HG02938 (cell line): ENCODE measurements around the gene DSCAML1.
"Not testable (repeated sequence)": the region's sequence is repeated elsewhere in the genome, so short reads cannot be mapped to it uniquely, and the experiment has no call there.

Experiments used
- ATAC-seq: cut with Tn5 transposase; IDR thresholded peaks from one replicate; pipeline ENCODE4 v1.9.1; 2021; ENCODE audit warnings: mild to moderate bottlenecking, moderate library complexity; ENCODE audit not compliant: unreplicated experiment

Gene DSCAML1

GRCh38 chr11:117766026-117766425, 31.0 kb downstream of the DSCAML1 start:
- ATAC-seq, result no peak

- no peak for ATAC-seq
Measured at GRCh38 chr11:117765068-117765467, 31.9 kb downstream of the DSCAML1 start.

DNA sequence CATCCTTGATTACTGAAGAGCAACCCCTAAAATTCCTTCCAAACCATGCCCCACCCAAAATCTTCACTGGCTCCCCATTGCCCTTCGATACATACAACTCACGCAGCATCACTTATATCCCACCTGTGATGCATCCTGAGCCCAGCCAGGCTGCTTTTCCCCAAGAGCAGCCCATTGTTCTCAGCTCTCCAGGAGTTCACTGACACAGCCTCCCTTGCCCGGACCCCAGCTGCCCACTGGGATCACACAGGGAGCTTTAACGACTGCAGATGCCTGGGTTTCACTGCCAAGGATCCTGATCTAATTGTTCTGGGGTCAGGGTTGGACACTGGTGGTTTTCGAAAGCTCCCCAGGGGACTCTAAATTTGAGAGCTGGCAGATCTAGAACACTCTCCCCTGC, 33.6 kb downstream of the DSCAML1 start:
- ATAC-seq, result not testable (repeated sequence)

GRCh38 chr11:117761993-117762392, 35.0 kb downstream of the DSCAML1 start:
- ATAC-seq, result no peak

- no peak for ATAC-seq
Measured at GRCh38 chr11:117759305-117759704, 37.7 kb downstream of the DSCAML1 start.

GRCh38 chr11:117754030-117754429, 43.0 kb downstream of the DSCAML1 start:
- ATAC-seq, result no peak

- no peak for ATAC-seq
Measured at GRCh38 chr11:117752721-117753237, 44.2 kb downstream of the DSCAML1 start.

- no peak for ATAC-seq
Measured at GRCh38 chr11:117752071-117752470, 44.9 kb downstream of the DSCAML1 start.

DNA sequence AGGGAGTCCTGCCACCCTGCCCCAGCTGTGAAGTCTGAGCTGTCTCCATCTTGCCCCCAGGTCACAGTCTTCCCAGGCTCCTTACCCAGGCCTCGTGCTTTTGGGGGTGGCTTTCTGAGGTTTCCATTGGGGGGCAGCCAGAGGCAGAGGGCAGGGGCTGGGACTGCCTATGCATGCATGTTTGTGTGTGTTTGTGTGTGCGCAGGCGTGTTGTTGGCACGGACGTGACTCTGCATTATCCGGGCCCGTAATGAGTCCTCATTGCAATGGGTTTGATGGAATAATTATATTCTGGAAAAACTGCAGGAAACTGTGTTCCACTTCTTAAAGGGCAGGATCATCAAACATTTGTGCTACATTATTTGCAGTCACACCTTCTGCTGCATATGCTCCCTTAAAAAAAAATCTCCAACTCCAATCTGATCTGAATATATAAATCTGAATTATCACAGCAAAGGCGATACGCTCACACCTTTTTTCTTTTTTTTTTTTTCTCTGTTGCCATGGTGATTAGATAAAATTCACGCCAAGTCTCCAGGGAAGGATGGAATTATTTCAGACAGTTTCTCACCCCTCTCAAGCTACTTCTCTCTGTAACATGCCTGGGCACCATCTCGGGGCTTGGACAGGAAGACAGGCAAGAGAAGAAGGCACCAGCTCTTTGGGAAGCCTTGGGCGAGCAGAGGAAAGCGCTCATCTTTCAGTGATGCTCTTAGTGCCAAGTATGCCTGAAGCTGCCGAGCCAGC, 45.9 kb downstream of the DSCAML1 start:
- ATAC-seq, result no peak

GRCh38 chr11:117750357-117750756, 46.7 kb downstream of the DSCAML1 start:
- ATAC-seq, result no peak

DNA sequence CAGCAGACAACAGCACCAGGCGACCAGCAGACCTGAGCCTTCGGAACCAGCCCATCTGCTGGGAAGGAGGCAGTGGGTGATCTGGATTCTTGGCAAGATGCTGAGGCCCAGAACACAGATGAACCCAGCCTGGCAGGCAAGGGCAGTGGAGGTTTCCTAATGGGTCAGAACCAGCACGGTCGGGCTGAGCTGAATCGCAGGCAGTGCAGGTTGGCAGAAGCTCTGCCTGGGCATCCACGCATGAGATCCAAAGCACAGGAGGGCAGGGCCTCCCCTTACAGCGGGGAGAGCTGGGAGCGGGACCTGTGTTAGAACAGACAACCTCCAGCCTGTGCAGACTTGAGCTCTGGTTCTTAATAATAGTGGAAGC, 47.5 kb downstream of the DSCAML1 start:
- ATAC-seq, result no peak

DNA sequence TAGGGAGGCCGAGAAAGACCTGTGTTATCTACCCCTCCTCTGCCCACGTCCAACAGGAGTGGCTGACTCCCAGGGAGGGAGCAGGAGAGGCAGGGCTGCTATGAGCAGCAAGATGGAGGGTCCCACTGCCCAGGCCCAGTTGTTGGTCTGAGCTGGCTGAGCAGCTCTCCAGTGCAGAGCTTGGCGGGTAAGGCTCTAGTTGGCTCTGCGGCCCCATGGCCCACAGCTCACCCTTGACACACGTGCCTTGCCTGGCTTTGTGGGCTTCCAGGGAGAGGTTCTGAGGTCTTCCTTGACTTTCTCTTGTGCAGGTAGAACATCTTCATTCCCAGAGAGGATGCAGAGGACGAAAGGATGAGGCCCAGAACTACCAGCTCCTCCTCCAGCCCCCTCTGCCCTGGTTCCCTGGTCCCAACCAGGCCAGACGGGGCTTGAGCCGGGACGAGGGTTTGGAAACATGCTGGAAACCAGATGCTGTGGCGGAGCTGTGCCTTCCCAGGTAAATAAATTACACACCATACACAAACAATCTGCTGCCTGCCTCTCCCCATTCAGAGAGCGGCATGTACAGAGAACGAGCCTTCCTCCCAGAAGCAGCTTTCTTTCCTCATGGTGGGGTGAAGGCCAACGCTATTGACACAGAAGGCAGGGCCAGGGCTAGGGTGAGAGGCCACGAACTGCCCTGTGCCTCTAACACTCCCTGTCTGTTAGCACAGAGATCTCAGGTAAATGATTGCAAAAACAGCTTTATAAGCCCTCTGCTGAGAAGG, 48.1 kb downstream of the DSCAML1 start:
- ATAC-seq, result no peak

- ATAC-seq, result no peak
Measured at GRCh38 chr11:117747892-117748291, 49.1 kb downstream of the DSCAML1 start.

DNA sequence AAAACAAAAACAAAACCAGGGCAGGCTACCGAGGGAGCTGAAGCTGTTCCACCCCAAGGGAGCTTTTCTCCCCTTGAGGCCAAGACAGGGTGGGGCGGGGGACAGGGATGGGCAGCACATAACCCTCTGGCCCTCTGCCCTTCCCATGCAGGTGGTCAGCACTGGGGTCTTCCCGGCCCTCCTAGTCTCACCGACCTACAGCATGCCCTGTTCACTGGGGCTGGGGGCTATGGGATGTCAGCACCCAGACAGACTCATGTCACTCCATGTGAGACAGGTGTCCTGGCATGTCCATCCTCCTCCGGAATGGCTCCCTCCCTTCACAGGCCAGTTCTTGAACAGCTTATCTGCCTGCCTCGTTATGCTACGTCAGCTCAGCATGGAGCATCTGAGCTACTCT, 51.7 kb downstream of the DSCAML1 start:
- ATAC-seq, result no peak

DNA sequence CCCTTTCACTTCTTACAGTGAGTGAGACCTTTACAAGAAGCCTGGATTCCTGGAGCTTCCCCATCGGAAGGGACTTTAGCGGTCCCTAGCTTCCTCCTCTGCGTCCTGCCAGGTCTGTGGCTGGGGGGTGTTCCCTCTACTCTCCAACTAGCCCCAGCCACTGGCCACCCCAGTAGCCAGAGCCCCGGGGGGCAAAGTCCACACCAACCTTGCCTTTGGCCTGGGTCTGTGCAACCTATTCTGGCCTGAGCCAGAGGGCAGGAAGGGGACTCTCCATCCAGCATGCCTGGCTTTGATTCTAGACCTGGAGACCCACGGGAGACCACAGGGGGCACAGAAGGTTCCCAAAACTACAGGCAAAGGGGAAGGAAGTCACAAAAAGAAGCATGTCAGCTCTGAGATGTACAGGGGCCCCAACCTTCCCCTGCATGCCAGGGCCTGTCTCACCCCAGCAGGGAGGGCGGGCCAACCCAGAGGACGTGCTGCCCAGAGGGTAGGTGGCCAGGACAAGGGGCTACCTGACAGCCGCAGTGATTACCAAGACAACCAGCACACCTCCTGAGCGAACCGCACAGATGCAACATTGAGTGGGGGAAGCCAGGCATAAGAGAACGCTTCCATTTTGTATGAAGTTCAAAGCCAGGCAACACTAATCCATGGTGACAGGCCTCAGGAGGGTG, 52.4 kb downstream of the DSCAML1 start:
- no peak for ATAC-seq

DNA sequence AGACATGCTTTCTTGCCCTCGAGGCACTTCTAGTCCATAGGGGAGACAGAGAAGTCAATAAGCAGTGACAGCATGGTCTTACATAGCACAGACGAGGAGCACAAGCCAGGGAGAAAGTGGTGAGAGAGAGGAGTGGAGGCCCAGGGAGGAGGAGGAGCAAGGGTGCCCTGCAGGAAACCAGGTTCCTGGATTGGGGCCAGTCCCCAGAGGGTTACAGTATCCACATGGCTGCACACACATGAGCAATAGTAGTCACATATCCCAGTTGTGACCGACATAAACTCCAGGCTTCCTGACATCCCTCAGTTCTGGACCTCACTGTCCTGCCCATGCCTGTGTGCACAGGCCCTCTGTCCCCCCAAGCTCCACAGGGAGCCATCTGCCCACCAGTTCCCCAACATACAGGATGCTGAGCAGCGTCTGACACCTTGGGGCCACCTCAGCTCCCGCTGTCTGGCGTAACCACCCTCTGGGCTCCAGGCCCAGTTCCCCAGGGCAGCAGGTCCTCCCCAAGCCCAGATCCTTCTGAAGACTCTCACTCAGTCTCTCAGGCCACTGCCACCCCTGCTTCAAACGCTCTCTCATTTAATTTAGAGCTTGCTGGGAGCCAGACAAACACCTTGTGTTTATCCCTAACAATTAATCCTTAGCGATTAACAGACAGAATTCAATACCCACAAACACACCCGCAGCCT, 53.7 kb downstream of the DSCAML1 start:
- ATAC-seq, result no peak

DNA sequence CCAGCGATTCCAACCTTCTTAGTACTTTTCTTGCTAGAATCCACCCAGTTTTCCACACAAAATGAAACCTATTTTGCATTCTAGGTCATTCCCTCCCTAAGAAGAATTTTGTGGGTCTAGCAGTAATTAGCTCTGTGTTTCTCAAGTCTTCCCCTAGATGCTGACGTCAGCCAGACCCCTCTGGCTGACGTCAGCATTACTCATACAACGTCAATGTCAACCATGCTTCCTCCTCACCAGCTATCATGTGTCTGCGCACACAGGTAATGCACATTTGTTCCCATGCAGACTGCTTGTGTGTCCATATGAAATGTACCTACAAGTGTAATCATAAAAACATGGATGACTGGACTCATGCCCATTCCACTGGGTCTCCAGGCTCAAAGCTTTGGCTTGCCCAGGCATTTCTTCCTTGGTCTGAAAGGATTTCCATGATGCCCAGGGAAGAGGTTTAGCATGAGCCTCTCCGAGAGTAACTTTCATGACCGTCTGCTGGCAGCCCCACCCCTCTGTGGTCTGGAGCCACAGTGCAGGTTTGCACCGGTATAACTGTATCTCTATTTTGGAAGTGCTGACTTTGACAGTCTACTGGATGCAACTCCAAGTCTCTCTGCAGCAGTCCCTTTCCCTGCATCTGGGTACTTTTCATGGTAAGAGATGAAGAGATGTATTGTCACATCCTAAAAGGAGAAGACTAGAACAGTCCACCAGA, 58.6 kb downstream of the DSCAML1 start:
- ATAC-seq, result no peak

- ATAC-seq, result no peak
Measured at GRCh38 chr11:117735350-117735977, 61.6 kb downstream of the DSCAML1 start.

- ATAC-seq, result no peak
Measured at GRCh38 chr11:117734601-117735024, 62.4 kb downstream of the DSCAML1 start.

DNA sequence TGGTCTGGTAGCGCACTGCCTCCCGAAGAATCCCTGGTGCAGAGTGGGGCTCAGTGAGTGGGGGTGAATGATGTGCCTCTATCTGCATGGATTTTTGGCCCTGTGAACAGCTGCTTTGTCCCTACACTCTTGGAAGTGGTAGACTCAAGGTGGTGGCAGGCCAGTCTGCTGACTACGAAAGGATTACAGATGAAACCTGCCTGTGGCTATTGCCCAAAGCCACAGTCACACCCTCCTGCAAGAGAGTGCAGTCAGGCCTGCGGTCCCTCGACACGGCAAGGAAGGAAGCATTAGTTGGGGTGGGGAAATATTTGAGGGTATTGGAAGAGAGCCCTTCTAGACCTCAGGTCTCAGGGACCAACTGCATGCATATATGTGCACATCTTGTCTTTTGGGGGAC, 63.7 kb downstream of the DSCAML1 start:
- no peak for ATAC-seq
